ENCODE results near the gene CDH13.

The CDH13 gene

GRCh38 chr16:82882982-82883835, 256.4 kb downstream of the CDH13 start:
- TF ChIP-seq FOXP2 (optimal IDR thresholded peaks at IDR 0.05; ENCODE audit: borderline replicate concordance, extremely low read depth, extremely low read length, insufficient read depth) (no peak), POLR2AphosphoS5 (IDR thresholded peaks at IDR 0.05; ENCODE audit: low read depth, low read length) (no peak), TAF1 (IDR thresholded peaks at IDR 0.05; ENCODE audit: borderline replicate concordance, insufficient read depth, low read length) (no peak)

DNA sequence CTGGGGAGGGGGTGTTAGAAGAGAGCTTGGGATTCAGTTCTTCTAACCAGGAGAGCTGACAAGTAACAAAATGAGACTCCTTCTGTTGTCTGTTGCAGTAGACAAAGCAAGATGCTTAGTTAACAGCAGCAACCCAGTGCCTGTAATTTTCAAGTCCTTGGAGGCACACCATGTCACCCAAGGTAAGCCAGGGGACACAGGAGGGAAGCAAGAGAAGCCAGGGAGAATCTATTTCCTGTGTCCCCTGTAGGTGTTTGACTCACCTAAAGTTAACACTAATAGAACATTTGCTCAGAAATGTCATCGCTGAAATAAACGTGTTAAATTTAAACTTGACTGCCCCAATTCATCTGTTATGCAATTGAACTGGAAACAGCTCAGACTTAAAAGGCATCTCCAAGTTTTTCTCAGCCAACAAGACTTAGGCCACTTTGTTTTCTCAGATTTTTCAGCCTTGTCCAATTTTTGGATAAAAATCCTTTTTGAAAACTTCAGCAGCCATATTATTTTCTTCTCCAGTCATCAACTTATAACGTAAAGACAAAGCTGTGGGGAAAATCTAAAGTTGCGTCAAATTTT, 257.6 kb downstream of the CDH13 start:
- TF ChIP-seq SIN3A (IDR thresholded peaks at IDR 0.05; ENCODE audit: borderline replicate concordance, insufficient read depth, low read length) (no peak), TAF1 (IDR thresholded peaks at IDR 0.05; ENCODE audit: borderline replicate concordance, insufficient read depth, low read length) (no peak), FOXP2 (optimal IDR thresholded peaks at IDR 0.05; ENCODE audit: borderline replicate concordance, extremely low read depth, extremely low read length, insufficient read depth) (no peak), POLR2AphosphoS5 (IDR thresholded peaks at IDR 0.05; ENCODE audit: low read depth, low read length) (no peak)

GRCh38 chr16:82886146-82886545, 259.4 kb downstream of the CDH13 start:
- TF ChIP-seq, protein P1, sequence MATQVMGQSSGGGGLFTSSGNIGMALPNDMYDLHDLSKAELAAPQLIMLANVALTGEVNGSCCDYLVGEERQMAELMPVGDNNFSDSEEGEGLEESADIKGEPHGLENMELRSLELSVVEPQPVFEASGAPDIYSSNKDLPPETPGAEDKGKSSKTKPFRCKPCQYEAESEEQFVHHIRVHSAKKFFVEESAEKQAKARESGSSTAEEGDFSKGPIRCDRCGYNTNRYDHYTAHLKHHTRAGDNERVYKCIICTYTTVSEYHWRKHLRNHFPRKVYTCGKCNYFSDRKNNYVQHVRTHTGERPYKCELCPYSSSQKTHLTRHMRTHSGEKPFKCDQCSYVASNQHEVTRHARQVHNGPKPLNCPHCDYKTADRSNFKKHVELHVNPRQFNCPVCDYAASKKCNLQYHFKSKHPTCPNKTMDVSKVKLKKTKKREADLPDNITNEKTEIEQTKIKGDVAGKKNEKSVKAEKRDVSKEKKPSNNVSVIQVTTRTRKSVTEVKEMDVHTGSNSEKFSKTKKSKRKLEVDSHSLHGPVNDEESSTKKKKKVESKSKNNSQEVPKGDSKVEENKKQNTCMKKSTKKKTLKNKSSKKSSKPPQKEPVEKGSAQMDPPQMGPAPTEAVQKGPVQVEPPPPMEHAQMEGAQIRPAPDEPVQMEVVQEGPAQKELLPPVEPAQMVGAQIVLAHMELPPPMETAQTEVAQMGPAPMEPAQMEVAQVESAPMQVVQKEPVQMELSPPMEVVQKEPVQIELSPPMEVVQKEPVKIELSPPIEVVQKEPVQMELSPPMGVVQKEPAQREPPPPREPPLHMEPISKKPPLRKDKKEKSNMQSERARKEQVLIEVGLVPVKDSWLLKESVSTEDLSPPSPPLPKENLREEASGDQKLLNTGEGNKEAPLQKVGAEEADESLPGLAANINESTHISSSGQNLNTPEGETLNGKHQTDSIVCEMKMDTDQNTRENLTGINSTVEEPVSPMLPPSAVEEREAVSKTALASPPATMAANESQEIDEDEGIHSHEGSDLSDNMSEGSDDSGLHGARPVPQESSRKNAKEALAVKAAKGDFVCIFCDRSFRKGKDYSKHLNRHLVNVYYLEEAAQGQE (IDR thresholded peaks at IDR 0.05; ENCODE audit: insufficient read depth in 1 of 2, low read depth in 2 of 2, low read length in 2 of 2), result no peak
- no peak for TF ChIP-seq POLR2AphosphoS5 (IDR thresholded peaks at IDR 0.05; ENCODE audit: low read depth, low read length)

DNA sequence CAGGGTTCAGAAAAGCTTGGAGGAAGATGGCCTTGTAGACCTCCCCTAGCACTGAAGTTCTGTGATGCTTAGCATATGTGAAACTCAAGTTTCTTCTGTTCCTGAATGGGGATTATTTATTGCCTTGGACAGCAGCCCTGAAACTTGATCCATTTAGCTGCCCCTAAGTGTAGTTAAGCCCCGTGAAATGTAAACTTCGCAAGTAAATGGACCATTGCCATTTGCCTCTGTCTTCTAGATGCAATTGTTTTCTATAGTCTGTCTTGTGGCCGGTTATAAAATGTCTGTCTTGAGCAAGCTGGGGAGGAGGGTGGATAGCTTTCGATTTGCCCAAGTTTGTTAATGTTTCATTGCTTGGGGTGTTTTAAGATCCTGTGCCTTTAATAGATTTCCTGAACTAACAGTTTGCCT, 261.8 kb downstream of the CDH13 start:
- TF ChIP-seq FOXP2 (optimal IDR thresholded peaks at IDR 0.05; ENCODE audit: borderline replicate concordance, extremely low read depth, extremely low read length, insufficient read depth) (no peak), SIN3A (IDR thresholded peaks at IDR 0.05; ENCODE audit: borderline replicate concordance, insufficient read depth, low read length) (no peak), TAF1 (IDR thresholded peaks at IDR 0.05; ENCODE audit: borderline replicate concordance, insufficient read depth, low read length) (no peak), POLR2AphosphoS5 (IDR thresholded peaks at IDR 0.05; ENCODE audit: low read depth, low read length) (no peak)
- TF ChIP-seq, protein P1 (IDR thresholded peaks at IDR 0.05; ENCODE audit: insufficient read depth in 1 of 2, low read depth in 2 of 2, low read length in 2 of 2), result no peak

DNA sequence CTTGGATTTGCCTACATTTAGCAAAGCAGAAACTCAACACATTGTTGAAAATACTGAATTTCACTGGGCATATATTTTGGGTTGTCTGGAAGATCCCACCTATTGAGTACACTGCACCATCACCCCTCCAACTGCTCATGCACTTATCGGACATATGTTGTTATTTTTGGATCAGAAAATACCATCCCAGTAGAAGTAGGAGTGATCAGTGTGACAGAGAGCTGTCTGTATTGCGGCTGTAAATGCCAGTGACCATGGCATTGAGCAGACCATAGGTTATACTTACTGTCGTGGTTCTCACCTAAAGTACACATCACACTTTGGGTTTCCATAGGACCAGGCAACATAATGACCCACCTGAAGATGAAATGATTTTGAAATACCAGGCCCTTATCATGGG, 264.7 kb downstream of the CDH13 start:
- TF ChIP-seq, protein P1 (IDR thresholded peaks at IDR 0.05; ENCODE audit: insufficient read depth in 1 of 2, low read depth in 2 of 2, low read length in 2 of 2), result no peak
- TF ChIP-seq FOXP2 (optimal IDR thresholded peaks at IDR 0.05; ENCODE audit: borderline replicate concordance, extremely low read depth, extremely low read length, insufficient read depth) (no peak), POLR2AphosphoS5 (IDR thresholded peaks at IDR 0.05; ENCODE audit: low read depth, low read length) (no peak), TAF1 (IDR thresholded peaks at IDR 0.05; ENCODE audit: borderline replicate concordance, insufficient read depth, low read length) (no peak), SIN3A (IDR thresholded peaks at IDR 0.05; ENCODE audit: borderline replicate concordance, insufficient read depth, low read length) (no peak)

GRCh38 chr16:82891918-82892317, 265.1 kb downstream of the CDH13 start:
- no peak for TF ChIP-seq SIN3A (IDR thresholded peaks at IDR 0.05; ENCODE audit: borderline replicate concordance, insufficient read depth, low read length)
- no peak for TF ChIP-seq TAF1 (IDR thresholded peaks at IDR 0.05; ENCODE audit: borderline replicate concordance, insufficient read depth, low read length)
- TF ChIP-seq FOXP2 (optimal IDR thresholded peaks at IDR 0.05; ENCODE audit: borderline replicate concordance, extremely low read depth, extremely low read length, insufficient read depth), result no peak
- no peak for TF ChIP-seq POLR2AphosphoS5 (IDR thresholded peaks at IDR 0.05; ENCODE audit: low read depth, low read length)
- TF ChIP-seq, protein P1 (IDR thresholded peaks at IDR 0.05; ENCODE audit: insufficient read depth in 1 of 2, low read depth in 2 of 2, low read length in 2 of 2), result no peak
